Common myeloid progenitor, CD34-positive (primary cell): Measurements from ENCODE around the gene KCNC1.

Source experiments
- CTCF ChIA-PET: fragments of 350-600 bp; sonication (Branson Sonifier 250); formaldehyde crosslinking; loops from one replicate; lab custom pipeline; 2021; ENCODE audit warnings: antibody characterized with exemption; lab: Charles Lee
- POLR2A ChIA-PET: fragments of 350-600 bp; sonication (Branson Sonifier 250); formaldehyde crosslinking; loops from one replicate; lab custom pipeline; 2021; ENCODE audit warnings: antibody characterized with exemption; lab: Charles Lee
- DNase-seq, 3 donors: peaks; one replicate each; pipeline versions ENCODE4 v3.0.0 to v3.0.0-alpha.2; 2013
- H3K27ac ChIP-seq, 2 experiments: 1 replicate in 1 of 2; 2 replicates in 1 of 2; pipeline ENCODE4 v1.7.0; 2013; ENCODE audit warnings: inconsistent platforms in 2 of 2, low read length in 2 of 2, mild to moderate bottlenecking in 2 of 2, low read depth in 1 of 2, moderate library complexity in 1 of 2; ENCODE audit not compliant: severe bottlenecking in 2 of 2, insufficient read depth in 1 of 2, poor library complexity in 1 of 2
- H3K27me3 ChIP-seq, 5 experiments: replicated peaks in 2 of 5; 1 replicate in 3 of 5; 2 replicates in 2 of 5; pipeline versions ENCODE4 v1.6.1 to v1.7.0; 2013; ENCODE audit warnings: low read length in 4 of 5, mild to moderate bottlenecking in 2 of 5, moderate library complexity in 2 of 5, inconsistent platforms in 1 of 5; ENCODE audit not compliant: insufficient read depth in 5 of 5, control insufficient read depth in 4 of 5
- H3K36me3 ChIP-seq, 4 experiments: 1 replicate in 2 of 4; 2 replicates in 2 of 4; pipeline versions ENCODE4 v1.6.1 to v1.7.0; 2013; ENCODE audit warnings: low read length in 3 of 4, control low read depth in 1 of 4, mild to moderate bottlenecking in 1 of 4; ENCODE audit not compliant: control insufficient read depth in 4 of 4, insufficient read depth in 4 of 4
- H3K4me1 ChIP-seq, 4 experiments: 1 replicate in 3 of 4; 2 replicates in 1 of 4; pipeline versions ENCODE4 v1.6.1 to v1.7.1; 2013; ENCODE audit warnings: low read length in 3 of 4, mild to moderate bottlenecking in 3 of 4, control low read depth in 1 of 4, inconsistent platforms in 1 of 4, moderate library complexity in 1 of 4; ENCODE audit not compliant: control insufficient read depth in 4 of 4, insufficient read depth in 4 of 4; ENCODE audit errors: control extremely low read depth in 1 of 4
- H3K4me3 ChIP-seq, 7 experiments: 1 replicate in 4 of 7; 2 replicates in 3 of 7; pipeline versions ENCODE4 v1.5.1 to v1.7.0; 2013; ENCODE audit warnings: mild to moderate bottlenecking in 7 of 7, low read length in 6 of 7, moderate library complexity in 6 of 7, inconsistent platforms in 2 of 7, low read depth in 2 of 7, control low read depth in 1 of 7; ENCODE audit not compliant: insufficient read depth in 4 of 7, control insufficient read depth in 1 of 7; ENCODE audit errors: extremely low read depth in 1 of 7
- H3K9me3 ChIP-seq, 5 experiments: 1 replicate in 4 of 5; 2 replicates in 1 of 5; pipeline versions ENCODE4 v1.6.1 to v1.7.1; 2013; ENCODE audit warnings: low read length in 4 of 5, mild to moderate bottlenecking in 2 of 5, inconsistent platforms in 1 of 5, low read depth in 1 of 5, moderate library complexity in 1 of 5; ENCODE audit not compliant: control insufficient read depth in 4 of 5, insufficient read depth in 2 of 5; ENCODE audit errors: control extremely low read depth in 1 of 5
- WGBS: methylation state at CpG from one replicate; pipeline ENCODE4 v1.1.5; 2013; ENCODE audit not compliant: insufficient coverage; 5-methylcytosine and 5-hydroxymethylcytosine counted together

Gene KCNC1

GRCh38 chr11:17763703-17764102 lies 29.1 kb downstream of the KCNC1 start:
- ChIA-PET CTCF (no interaction called here), POLR2A (no interaction called here)
- H3K9me3 ChIP-seq, result peaks cover 0 to 5% (median under 1%) of the 10 kb centered on the region in 5 experiments
- no peaks in the 10 kb centered on the region for H3K4me1 ChIP-seq
- peaks cover 0 to 1% (median 0%) of the 10 kb centered on the region in 5 experiments for H3K27me3 ChIP-seq
- H3K27ac ChIP-seq, result no peak overlapping the region
- H3K4me3 ChIP-seq, result no peak overlapping the region
- DNase-seq, result no peak
- no peaks in the 10 kb centered on the region for H3K36me3 ChIP-seq
- WGBS, result 50% methylated on average over 2 of the region's 3 CpGs

DNA sequence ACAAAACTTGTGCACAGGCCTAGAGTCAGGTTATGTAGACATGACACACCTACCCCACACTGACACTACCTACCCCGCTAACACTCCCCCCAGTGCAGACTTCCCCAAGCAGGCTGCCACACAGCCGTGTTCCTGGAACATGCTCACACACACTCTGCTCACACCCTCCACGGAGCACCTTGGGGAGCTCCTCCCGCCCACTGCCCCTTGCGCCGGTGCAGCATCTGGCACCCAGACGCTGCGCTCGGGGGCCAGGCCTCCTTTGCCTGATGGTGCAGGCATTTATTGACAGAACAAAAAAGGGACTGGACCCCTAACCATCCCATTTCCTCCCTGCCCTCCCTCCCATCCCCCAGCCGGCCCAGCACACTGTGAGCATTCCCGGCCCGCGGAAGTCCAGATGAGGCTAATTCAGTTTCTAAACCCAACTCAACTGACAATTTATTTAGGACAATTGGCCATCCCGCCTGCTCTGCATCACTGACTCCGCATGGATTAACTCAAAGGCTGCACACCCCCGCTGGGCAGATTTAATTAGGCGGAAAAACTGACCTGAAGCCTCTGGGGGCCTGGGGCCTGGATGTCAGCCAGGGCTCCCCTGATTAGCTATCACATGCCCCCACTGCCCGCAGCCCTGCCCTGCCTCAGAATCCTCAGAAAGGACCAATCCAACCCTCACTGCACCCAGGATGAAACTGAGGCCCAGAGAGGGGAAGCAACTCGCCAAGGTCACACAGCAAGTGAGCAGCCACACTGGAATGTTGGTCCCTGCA lies 30.1 kb downstream of the KCNC1 start:
- no peak overlapping the region for H3K27ac ChIP-seq
- POLR2A ChIA-PET, result no interaction called here

GRCh38 chr11:17765356-17766072 lies 30.9 kb downstream of the KCNC1 start:
- ChIA-PET CTCF (interaction anchor here (0.8 kb wide), 1 partner anchor 213 kb away, joined by 3 read pairs; no protein-coding TSS in a partner anchor), POLR2A (no interaction called here)
- H3K4me1 ChIP-seq, result no peaks in the 10 kb centered on the region
- DNase-seq, result no peak
- H3K9me3 ChIP-seq, result no peaks in the 10 kb centered on the region
- no peaks in the 10 kb centered on the region for H3K36me3 ChIP-seq
- H3K27me3 ChIP-seq, result peaks cover 0 to 1% (median 0%) of the 10 kb centered on the region in 5 experiments
- no peak overlapping the region for H3K4me3 ChIP-seq
- WGBS, result 83% methylated on average over 12 of the region's 13 CpGs
- H3K27ac ChIP-seq, result no peak overlapping the region

More for the DNA sequence above, 30.1 kb downstream of the KCNC1 start:
- CTCF ChIA-PET, result no interaction called here
- DNase-seq, result no peak
- H3K27me3 ChIP-seq, result peaks cover 0 to 1% (median 0%) of the 10 kb centered on the region in 5 experiments
- H3K9me3 ChIP-seq, result no peaks in the 10 kb centered on the region
- no peaks in the 10 kb centered on the region for H3K4me1 ChIP-seq
- H3K36me3 ChIP-seq, result no peaks in the 10 kb centered on the region
- 78% methylated on average over 13 of the region's 19 CpGs for WGBS
- no peak overlapping the region for H3K4me3 ChIP-seq

GRCh38 chr11:17766073-17766359 lies 31.4 kb downstream of the KCNC1 start:
- Histone ChIP-seq H3K27me3 (peaks cover 0 to 1% (median 0%) of the 10 kb centered on the region in 5 experiments), H3K27ac (no peak overlapping the region), H3K4me1 (no peaks in the 10 kb centered on the region), H3K36me3 (no peaks in the 10 kb centered on the region), H3K4me3 (no peak overlapping the region), H3K9me3 (no peaks in the 10 kb centered on the region)
- CTCF ChIA-PET, result no interaction called here
- DNase-seq, result no peak
- POLR2A ChIA-PET, result no interaction called here
- 100% methylated on average over 6 of the region's 8 CpGs for WGBS

DNA sequence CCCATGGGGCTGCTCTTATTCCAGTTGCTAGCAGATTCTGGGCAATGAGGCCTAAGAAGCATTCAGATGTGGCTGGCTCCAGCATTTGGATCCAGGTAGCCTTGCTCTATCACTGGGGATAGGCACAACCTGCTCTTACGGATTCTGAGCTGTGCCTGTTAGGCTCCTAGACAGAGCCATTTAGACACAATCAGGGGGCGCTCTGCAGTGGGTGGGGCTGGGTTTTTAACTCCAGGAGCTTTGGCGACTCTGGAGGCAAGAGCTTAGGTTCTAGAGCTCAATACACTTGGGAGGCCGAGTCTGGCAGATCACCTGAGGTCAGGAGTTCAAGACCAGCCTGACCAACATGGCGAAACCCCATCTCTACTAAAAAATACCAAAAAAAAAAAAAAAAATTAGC lies 32.0 kb downstream of the KCNC1 start:
- H3K27me3 ChIP-seq, result peaks cover 0 to 1% (median 0%) of the 10 kb centered on the region in 5 experiments
- H3K4me3 ChIP-seq, result no peak overlapping the region
- CTCF ChIA-PET, result no interaction called here
- no peaks in the 10 kb centered on the region for H3K36me3 ChIP-seq
- 86% methylated on average over 4 of the region's 5 CpGs for WGBS
- DNase-seq, result no peak
- H3K4me1 ChIP-seq, result no peaks in the 10 kb centered on the region
- H3K27ac ChIP-seq, result no peak overlapping the region
- POLR2A ChIA-PET, result no interaction called here
- no peaks in the 10 kb centered on the region for H3K9me3 ChIP-seq

DNA sequence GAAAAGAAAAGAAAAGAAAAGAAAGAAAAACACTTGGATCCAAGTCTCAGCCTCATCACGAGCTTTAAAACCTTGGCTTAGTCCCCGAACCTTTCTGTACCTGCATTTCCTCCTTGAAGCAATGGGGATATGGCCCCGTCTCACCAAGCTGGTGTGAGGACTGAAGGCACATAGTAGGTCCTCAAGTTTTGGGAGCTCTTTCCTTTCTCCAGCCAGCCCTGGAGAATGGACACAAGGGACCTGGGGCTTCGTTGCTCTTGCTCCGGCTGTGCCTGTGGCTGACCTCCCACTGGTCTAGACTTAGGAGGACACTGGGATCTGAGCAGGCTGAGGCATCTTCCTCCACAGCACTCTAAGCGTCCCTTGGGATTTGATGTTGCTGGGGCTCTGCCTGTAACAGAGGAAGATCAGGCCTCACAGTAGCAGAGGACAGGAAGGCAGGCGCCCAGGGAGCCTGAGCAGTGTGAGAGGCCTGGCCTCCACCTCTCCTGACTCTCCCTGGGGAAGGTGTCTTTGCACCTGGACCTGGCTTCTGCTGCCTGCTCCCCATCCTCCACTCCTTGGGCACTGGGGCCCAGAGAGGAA lies 32.8 kb downstream of the KCNC1 start:
- POLR2A ChIA-PET, result interaction anchor here (0.6 kb wide), 1 partner anchor 193 kb away, joined by 4 read pairs; no protein-coding TSS in a partner anchor
- H3K27me3 ChIP-seq, result peaks cover 0 to 1% (median 0%) of the 10 kb centered on the region in 5 experiments
- DNase-seq, result no peak
- CTCF ChIA-PET, result no interaction called here
- no peaks in the 10 kb centered on the region for H3K9me3 ChIP-seq
- WGBS, result 92% methylated on average over 7 of the region's 7 CpGs
- H3K27ac ChIP-seq, result no peak overlapping the region
- H3K4me3 ChIP-seq, result no peak overlapping the region
- no peaks in the 10 kb centered on the region for H3K4me1 ChIP-seq
- no peaks in the 10 kb centered on the region for H3K36me3 ChIP-seq

DNA sequence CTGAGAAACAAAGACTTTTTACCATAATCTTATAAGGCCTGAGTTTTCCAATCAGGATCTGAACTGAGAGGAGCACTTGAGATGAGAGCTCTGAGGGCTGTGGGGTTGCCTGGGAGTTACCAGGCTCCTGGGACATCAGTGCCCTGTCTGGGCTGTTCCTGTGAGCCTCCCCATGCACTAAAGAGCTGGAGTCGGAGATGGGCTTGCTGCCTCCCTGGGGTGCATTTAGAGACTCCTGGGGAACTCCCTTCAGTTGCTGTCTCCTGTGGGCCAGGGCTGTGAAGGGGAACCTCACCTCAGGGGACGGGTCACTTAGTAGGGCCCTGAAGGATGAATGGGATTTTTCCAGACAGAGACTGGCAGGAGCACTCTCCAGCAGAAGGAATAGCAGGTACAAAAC lies 33.3 kb downstream of the KCNC1 start:
- Histone ChIP-seq H3K36me3 (no peaks in the 10 kb centered on the region), H3K27me3 (no peaks in the 10 kb centered on the region), H3K4me1 (no peaks in the 10 kb centered on the region), H3K4me3 (no peak overlapping the region), H3K27ac (no peak overlapping the region), H3K9me3 (no peaks in the 10 kb centered on the region)
- no peak for DNase-seq
- POLR2A ChIA-PET, result no interaction called here
- CTCF ChIA-PET, result no interaction called here
- 92% methylated on average over 2 of the region's 2 CpGs for WGBS
